Psoas muscle (tissue), 8 donors: ENCODE measurements around the gene APPL1. TPM values are rescaled to one million over a fixed set of nuclear protein-coding genes. Genes with fewer than 3 reads are reported as not detected.

Source experiments
- ATAC-seq, 4 donors: fragments of 200-7000 bp; cut with Tn5 transposase; one replicate each; pipeline ENCODE4 v1.9.1; 2020; ENCODE audit warnings: moderate library complexity in 3 of 4, mild to moderate bottlenecking in 2 of 4
- DNase-seq, 2 donors: peaks; one replicate each; pipeline ENCODE4 v3.0.0-alpha.2; 2020
- H3K27ac ChIP-seq: fragments of 200-600 bp; one replicate; pipeline ENCODE4 v1.8.0; 2022
- H3K27me3 ChIP-seq, 3 donors: fragments of 200-600 bp in 1 of 3; one replicate each; pipeline versions ENCODE4 v1.6.1 to v1.8.0; 2013 to 2022; ENCODE audit warnings: low read length in 2 of 3, mild to moderate bottlenecking in 2 of 3, moderate library complexity in 1 of 3; ENCODE audit not compliant: insufficient read depth in 3 of 3
- H3K36me3 ChIP-seq, 2 donors: fragments of 200-600 bp in 1 of 2; one replicate each; pipeline versions ENCODE4 v1.6.1 to v1.8.0; 2013 to 2022; ENCODE audit warnings: low read depth in 1 of 2, mild to moderate bottlenecking in 1 of 2, moderate library complexity in 1 of 2; ENCODE audit not compliant: insufficient read depth in 1 of 2
- H3K4me1 ChIP-seq: fragments of 200-600 bp; one replicate; pipeline ENCODE4 v1.8.0; 2022
- H3K4me3 ChIP-seq: fragments of 200-600 bp; one replicate; pipeline ENCODE4 v1.8.0; 2022; ENCODE audit warnings: mild to moderate bottlenecking
- H3K9me3 ChIP-seq: fragments of 200-600 bp; one replicate; pipeline ENCODE4 v1.8.0; 2022
- WGBS, 3 donors: extraction: QIAGEN DNeasy Blood & Tissue Kit; methylation state at CpG; one replicate each; pipeline versions ENCODE4 v1.1.6 to v1.1.7; 2013; 5-methylcytosine and 5-hydroxymethylcytosine counted together
- intact Hi-C, 2 donors: fragments of 100-400 bp; cut with DNase I; formaldehyde crosslinking; loops; one replicate each; pipeline versions ENCODE4 v1.11.0 to v1.14.2; 2022
- polyA plus RNA-seq, 3 donors: library from polyadenylated mRNA; stranded (reverse); fragments of 200-250 nt; gene quantifications; one replicate each; pipeline ENCODE4 v1.2.3, GENCODE V29; 2013
- total RNA-seq, 4 donors: library from RNA; stranded (reverse); fragmentation: NEBNext Ultra II Directional in 2 of 4; extraction: Animal tissue kit (Norgen Biotek cat#: 25700) in 2 of 4; gene quantifications; one replicate each; pipeline versions ENCODE4 v1.2.1 to v1.2.4, GENCODE V29; 2021 to 2023
- TF ChIP-seq, protein P1 (sequence below): fragments of 200-600 bp; IDR thresholded peaks from one replicate; pipeline ENCODE4 v1.8.0; 2022; ENCODE audit warnings: antibody characterized with exemption
- donor health status: healthy with polysubstance abuse.
- donor health status: DM: no; HTN: no; CAD: no; lungs with moderate emphysema.
- donor health status: Bipolar disorder and iron deficiency.
- donor health status: healthy.
- donor health status: DM: yes; HTN: yes; CAD: no.
- donor health status: DM: no; HTN: no; CAD: no.
- donor health status: DM: no; HTN: no; CAD: no.
- donor health status: DM: yes; HTN: yes; CAD: no.

APPL1 gene
- total and polyA plus RNA-seq, 7 donors: 14.4 to 56.4 (median 48.3) TPM

DNA sequence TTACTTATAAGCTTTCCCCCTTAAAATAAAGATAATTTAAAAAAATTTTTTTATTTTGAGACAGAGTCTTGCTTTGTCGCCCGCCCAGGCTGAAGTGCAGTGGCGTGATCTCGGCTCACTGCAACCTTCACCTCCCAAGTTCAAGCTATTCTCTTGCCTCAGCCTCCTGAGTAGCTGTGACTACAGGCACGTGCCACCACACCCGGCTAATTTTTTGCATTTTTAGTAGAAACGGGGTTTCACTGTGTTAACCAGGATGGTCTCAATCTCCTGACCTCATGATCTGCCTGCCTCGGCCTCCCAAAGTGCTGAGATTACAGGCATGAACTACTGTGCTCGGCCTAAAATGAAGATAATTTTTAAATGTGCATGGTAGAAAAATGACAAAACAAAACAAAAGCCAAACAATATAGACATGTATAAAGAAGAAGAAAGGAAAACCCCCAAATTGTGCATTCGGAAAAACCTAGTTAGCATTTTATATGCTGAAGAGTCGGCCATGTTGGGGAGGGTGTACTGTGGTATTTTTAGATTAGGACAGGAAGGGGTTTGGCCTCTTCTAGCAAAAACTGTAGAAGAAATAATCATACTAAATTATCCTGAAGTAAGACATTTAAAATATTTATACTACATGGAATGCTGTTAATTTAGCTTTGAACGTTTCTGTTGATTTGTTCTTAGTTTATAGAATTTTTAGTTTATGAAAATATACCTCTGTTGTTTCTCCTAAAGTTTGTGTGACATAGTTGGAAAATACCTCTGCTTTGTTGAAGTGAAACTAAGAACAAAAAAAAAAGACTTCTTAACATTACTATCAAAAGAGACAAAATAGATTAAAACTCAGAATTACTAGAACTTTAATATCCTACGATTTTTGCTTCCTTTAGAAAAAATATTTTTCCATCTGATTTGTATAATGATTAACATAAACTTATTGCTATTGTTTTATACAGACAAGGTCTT lies 7.4 kb downstream of the APPL1 start:
- DNase-seq (no peak), ATAC-seq (no peak)
- TF ChIP-seq, protein P1, sequence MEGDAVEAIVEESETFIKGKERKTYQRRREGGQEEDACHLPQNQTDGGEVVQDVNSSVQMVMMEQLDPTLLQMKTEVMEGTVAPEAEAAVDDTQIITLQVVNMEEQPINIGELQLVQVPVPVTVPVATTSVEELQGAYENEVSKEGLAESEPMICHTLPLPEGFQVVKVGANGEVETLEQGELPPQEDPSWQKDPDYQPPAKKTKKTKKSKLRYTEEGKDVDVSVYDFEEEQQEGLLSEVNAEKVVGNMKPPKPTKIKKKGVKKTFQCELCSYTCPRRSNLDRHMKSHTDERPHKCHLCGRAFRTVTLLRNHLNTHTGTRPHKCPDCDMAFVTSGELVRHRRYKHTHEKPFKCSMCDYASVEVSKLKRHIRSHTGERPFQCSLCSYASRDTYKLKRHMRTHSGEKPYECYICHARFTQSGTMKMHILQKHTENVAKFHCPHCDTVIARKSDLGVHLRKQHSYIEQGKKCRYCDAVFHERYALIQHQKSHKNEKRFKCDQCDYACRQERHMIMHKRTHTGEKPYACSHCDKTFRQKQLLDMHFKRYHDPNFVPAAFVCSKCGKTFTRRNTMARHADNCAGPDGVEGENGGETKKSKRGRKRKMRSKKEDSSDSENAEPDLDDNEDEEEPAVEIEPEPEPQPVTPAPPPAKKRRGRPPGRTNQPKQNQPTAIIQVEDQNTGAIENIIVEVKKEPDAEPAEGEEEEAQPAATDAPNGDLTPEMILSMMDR: no peak
- Histone ChIP-seq H3K9me3 (no peaks in the 10 kb centered on the region), H3K4me3 (no peak overlapping the region), H3K36me3 (peaks cover 3 to 40% of the 10 kb centered on the region in 2 donors), H3K27me3 (no peaks in the 10 kb centered on the region), H3K4me1 (peaks cover 10% of the 10 kb centered on the region), H3K27ac (no peak overlapping the region)
- WGBS, 3 donors: 87 to 94% (median 90%) methylated on average over 13 of the region's 13 CpGs
- intact Hi-C loops: no loop called here

DNA sequence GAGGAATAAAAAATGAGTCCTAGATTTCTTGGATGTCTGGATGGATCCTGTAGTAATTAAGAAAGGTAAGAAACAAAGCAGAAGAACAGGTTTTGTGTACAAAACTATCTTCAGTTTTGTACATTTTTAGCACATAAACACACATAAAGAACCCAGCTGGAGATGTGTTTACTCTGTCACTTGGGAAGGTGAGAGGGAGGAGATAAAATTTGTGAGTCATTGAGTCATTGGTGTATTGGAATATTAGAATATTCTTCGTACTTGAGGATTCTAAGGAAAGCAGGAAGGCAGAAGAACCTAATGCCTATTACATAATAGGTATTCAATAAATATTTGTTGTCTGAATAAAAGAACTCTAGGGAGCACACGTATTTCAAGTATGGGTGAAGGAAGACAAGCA lies 17.4 kb downstream of the APPL1 start:
- no peak overlapping the region for H3K4me3 ChIP-seq
- H3K36me3 ChIP-seq: peaks cover 12 to 99% of the 10 kb centered on the region in 2 donors

DNA sequence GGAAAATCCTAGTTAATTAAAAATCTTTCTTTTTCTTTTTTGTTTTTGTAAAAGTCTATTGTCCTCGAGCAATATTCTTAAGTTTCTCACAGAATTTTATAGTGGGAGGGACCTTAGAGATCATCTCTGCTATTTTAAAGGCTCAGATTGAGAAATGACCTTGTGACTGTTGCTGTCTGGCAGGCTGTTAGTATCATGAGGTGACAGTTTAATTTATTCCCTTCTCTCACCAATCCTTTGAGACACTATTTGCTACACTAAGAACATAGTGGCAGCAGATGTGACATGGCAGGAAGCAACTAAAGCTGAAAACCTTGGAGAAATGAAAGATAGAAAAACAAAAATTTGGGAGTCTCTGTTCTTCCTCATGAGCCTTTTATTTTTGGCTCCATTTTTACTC lies 24.9 kb downstream of the APPL1 start:
- Histone ChIP-seq H3K36me3 (peaks cover 5 to 54% of the 10 kb centered on the region in 2 donors), H3K9me3 (no peaks in the 10 kb centered on the region), H3K4me3 (no peak overlapping the region), H3K27me3 (no peaks in the 10 kb centered on the region), H3K4me1 (peaks cover 36% of the 10 kb centered on the region), H3K27ac (peak overlapping the region; percentile 79)
- ATAC-seq: peak; percentile 86 to 92 (median 90)
- WGBS, 3 donors: 22 to 29% (median 25%) methylated on average over 1 of the region's 1 CpG
- no peak for DNase-seq
- TF ChIP-seq, protein P1: no peak
- intact Hi-C loops: no loop called here

More for the DNA sequence above, 17.4 kb downstream of the APPL1 start:
- ATAC-seq: no peak
- Histone ChIP-seq H3K4me1 (no peaks in the 10 kb centered on the region), H3K9me3 (no peaks in the 10 kb centered on the region), H3K27ac (no peak overlapping the region), H3K27me3 (no peaks in the 10 kb centered on the region)
- WGBS, 3 donors: 89 to 91% (median 90%) methylated on average over 2 of the region's 2 CpGs
- intact Hi-C loops: no loop called here
- no peak for DNase-seq
- TF ChIP-seq, protein P1: no peak

DNA sequence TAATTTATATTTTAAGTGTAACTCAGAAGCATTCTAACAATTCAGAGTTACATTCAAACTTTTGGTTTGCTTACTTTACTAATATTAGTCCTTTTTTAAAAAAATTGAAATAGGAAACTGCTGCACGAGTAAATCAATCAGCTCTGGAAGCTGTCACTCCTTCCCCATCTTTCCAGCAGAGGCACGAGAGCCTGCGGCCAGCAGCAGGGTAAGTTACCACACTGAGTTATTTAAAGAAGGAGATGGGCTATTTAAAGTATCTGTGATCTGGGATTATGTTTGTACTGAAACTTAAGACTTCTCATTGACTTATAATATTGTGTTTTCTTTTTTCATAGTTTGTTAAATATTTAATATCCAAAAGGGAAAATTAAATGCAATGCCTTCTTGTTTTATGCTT lies 29.3 kb downstream of the APPL1 start:
- intact Hi-C loops: no loop called here
- Histone ChIP-seq H3K27me3 (no peaks in the 10 kb centered on the region), H3K36me3 (peaks cover 5 to 59% of the 10 kb centered on the region in 2 donors), H3K4me3 (no peak overlapping the region), H3K4me1 (peaks cover 36% of the 10 kb centered on the region), H3K27ac (peak overlapping the region; percentile 79), H3K9me3 (no peaks in the 10 kb centered on the region)
- 26 to 52% (median 38%) methylated on average over 3 of the region's 3 CpGs for WGBS, 3 donors
- TF ChIP-seq, protein P1: no peak
- DNase-seq (peak in 1 of 2 donors; percentile 65), ATAC-seq (peak; percentile 88 to 93 (median 92))
